GM23248 (cell line): Measurements from ENCODE around the gene MAGI1. TPM values are rescaled to one million over a fixed set of nuclear protein-coding genes. Genes with fewer than 3 reads are reported as not detected.
"Not testable (repeated sequence)": the region's sequence is repeated elsewhere in the genome, so short reads cannot be mapped to it uniquely, and the experiment has no call there.

ENCODE experiments used
- DNase-seq: peaks from one replicate; pipeline ENCODE4 v3.0.0-alpha.2; 2015
- H2AFZ ChIP-seq: fragments of 200-600 bp; sonication (generic); 2 replicates; pipeline ENCODE4 v1.6.1; 2016; ENCODE audit warnings: antibody characterized with exemption
- H3F3A ChIP-seq: fragments of 200-600 bp; sonication (generic); 2 replicates; pipeline ENCODE4 v1.6.1; 2016; ENCODE audit warnings: mild to moderate bottlenecking, antibody characterized with exemption, mixed run types; ENCODE audit not compliant: insufficient read depth
- H3K27ac ChIP-seq: fragments of 200-600 bp; sonication (generic); 2 replicates; pipeline ENCODE4 v1.5.1; 2016; ENCODE audit warnings: mild to moderate bottlenecking
- H3K27me3 ChIP-seq: fragments of 200-600 bp; sonication (generic); replicated peaks from 2 replicates; pipeline ENCODE4 v1.6.1; 2016; ENCODE audit warnings: mild to moderate bottlenecking; ENCODE audit not compliant: insufficient read depth
- H3K36me3 ChIP-seq: fragments of 200-600 bp; sonication (generic); 2 replicates; pipeline ENCODE4 v1.6.1; 2016; ENCODE audit warnings: low read depth, mild to moderate bottlenecking
- H3K4me1 ChIP-seq: fragments of 200-600 bp; sonication (generic); 2 replicates; pipeline ENCODE4 v1.6.1; 2016; ENCODE audit warnings: mild to moderate bottlenecking; ENCODE audit not compliant: insufficient read depth
- H3K4me2 ChIP-seq: fragments of 200-600 bp; sonication (generic); one replicate; pipeline ENCODE4 v1.6.1; 2016; ENCODE audit warnings: mild to moderate bottlenecking; ENCODE audit not compliant: unreplicated experiment
- H3K4me3 ChIP-seq: fragments of 200-600 bp; sonication (generic); 2 replicates; pipeline ENCODE4 v1.5.1; 2016; ENCODE audit warnings: mild to moderate bottlenecking
- H3K79me2 ChIP-seq: fragments of 200-600 bp; sonication (generic); 2 replicates; pipeline ENCODE4 v1.6.1; 2016; ENCODE audit warnings: mild to moderate bottlenecking; ENCODE audit not compliant: insufficient read depth
- H3K9ac ChIP-seq: fragments of 200-600 bp; sonication (generic); 2 replicates; pipeline ENCODE4 v1.6.1; 2016; ENCODE audit warnings: mild to moderate bottlenecking
- H3K9me2 ChIP-seq: fragments of 200-600 bp; sonication (generic); 2 replicates; pipeline ENCODE4 v1.6.1; 2016; ENCODE audit warnings: mixed run types, mild to moderate bottlenecking, moderate library complexity; ENCODE audit not compliant: insufficient read depth
- H3K9me3 ChIP-seq: fragments of 200-600 bp; sonication (generic); one replicate; pipeline ENCODE4 v1.6.1; 2017; ENCODE audit warnings: low read depth
- H4K20me1 ChIP-seq: fragments of 200-600 bp; sonication (generic); 2 replicates; pipeline ENCODE4 v1.6.0; 2016; ENCODE audit not compliant: insufficient read depth
- EZH2 ChIP-seq: fragments of 200-600 bp; sonication (generic); IDR thresholded peaks from 2 replicates; pipeline ENCODE4 v1.6.1; 2018; ENCODE audit warnings: antibody characterized with exemption, mild to moderate bottlenecking; ENCODE audit not compliant: insufficient read depth, poor library complexity, severe bottlenecking
- EZH2phosphoT487 ChIP-seq: fragments of 200-600 bp; sonication (generic); IDR thresholded peaks from 2 replicates; pipeline ENCODE4 v1.6.1; 2018; ENCODE audit warnings: antibody characterized with exemption, moderate library complexity, mild to moderate bottlenecking, low read depth; ENCODE audit not compliant: insufficient read depth
- WGBS, 2 experiments: methylation state at CpG; one replicate each; pipeline ENCODE4 v1.1.6; 2015 to 2017; ENCODE audit warnings: low lambda C conversion rate in 2 of 2, low coverage in 1 of 2; ENCODE audit errors: missing lambda C conversion rate in 2 of 2; 5-methylcytosine and 5-hydroxymethylcytosine counted together
- in situ Hi-C: fragments of 300-500 bp; cut with MboI; formaldehyde crosslinking; loops from 2 replicates; pipeline ENCODE4 v1.15.0; 2020
- polyA plus RNA-seq: library from polyadenylated mRNA; unstranded; fragments of >200 nt; fragmentation: Nextera tagmentation; extraction: Ambion mirVana; gene quantifications from 2 replicates; pipeline ENCODE4 v1.2.1, GENCODE V29; 2016
- total RNA-seq: library from RNA; depleted of rRNA; stranded (reverse); fragments of >200 nt; shearing (Covaris generic); gene quantifications from 2 replicates; pipeline ENCODE4 v1.2.3, GENCODE V29; 2014

The MAGI1 gene
- total and polyA plus RNA-seq, 2 experiments from 2014 or later = 7.3 to 13.8 TPM

DNA sequence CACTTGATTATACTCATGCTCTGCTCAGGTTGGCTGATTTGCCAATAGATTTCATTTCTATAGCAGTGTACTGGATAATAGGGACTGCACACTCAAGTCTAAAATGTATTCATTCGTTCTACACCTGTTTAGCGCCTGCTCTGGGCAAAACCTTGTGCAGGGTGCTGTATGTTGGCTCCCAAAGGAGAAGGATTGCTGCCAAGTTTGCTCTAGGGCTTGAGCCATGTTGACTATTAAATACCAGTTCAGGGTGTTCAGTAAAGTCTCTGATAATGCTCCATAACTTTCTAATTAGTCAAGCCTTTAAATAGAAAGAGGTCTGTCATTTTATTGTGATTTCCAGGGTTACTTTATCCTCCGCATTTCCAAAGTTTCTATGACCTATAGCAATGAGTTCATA lies 470.2 kb downstream of the MAGI1 start:
- no peaks in the 10 kb centered on the region for H3K9me3 ChIP-seq
- WGBS, 2 experiments = 94 to 96% methylated on average over 3 of the region's 3 CpGs
- H3K4me1 ChIP-seq = no peaks in the 10 kb centered on the region
- no peak overlapping the region for H3K4me2 ChIP-seq
- 0 out of 2 replicates have a peak, but pooled peaks cover 2% of the 10 kb centered on the region for H3K9me2 ChIP-seq
- DNase-seq = no peak
- H4K20me1 ChIP-seq = no peaks in the 10 kb centered on the region
- no peaks in the 10 kb centered on the region for H3K27me3 ChIP-seq
- no peaks in the 10 kb centered on the region for H3K36me3 ChIP-seq
- H3K4me3 ChIP-seq = no peak overlapping the region
- H3K79me2 ChIP-seq = peaks cover 50% of the 10 kb centered on the region
- no peak overlapping the region for H2AFZ ChIP-seq
- no peak overlapping the region for H3K27ac ChIP-seq
- no peaks in the 10 kb centered on the region for H3F3A ChIP-seq
- in situ Hi-C loops = no loop called here
- TF ChIP-seq EZH2phosphoT487 = no peak
- no peak for TF ChIP-seq EZH2
- no peak overlapping the region for H3K9ac ChIP-seq

DNA sequence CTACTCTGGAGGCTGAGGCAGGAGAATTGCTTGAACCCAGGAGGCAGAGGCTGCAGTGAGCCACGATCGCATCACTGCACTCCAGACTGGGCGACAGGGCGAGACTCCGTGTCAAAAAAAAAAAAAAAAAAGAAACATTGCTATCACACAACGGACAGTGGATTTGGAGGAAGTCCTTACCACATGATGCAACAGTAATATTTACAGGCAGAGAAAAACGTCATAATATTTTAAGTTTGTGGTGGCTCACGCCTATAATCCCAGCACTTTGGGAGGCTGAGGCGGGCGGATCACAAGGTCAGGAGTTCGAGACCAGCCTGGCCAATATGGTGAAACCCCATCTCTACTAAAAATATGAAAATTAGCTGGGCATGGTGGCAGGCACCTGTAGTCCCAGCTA lies 473.0 kb downstream of the MAGI1 start:
- peaks cover 33% of the 10 kb centered on the region for H3K79me2 ChIP-seq
- H3K9ac ChIP-seq, H3K4me3 ChIP-seq, H3K9me3 ChIP-seq, H3F3A ChIP-seq, H3K27me3 ChIP-seq, DNase-seq, H3K36me3 ChIP-seq, H3K4me2 ChIP-seq, H4K20me1 ChIP-seq, H3K4me1 ChIP-seq, H3K9me2 ChIP-seq, in situ Hi-C loops, H2AFZ ChIP-seq, H3K27ac ChIP-seq: not testable (repeated sequence)
- WGBS, 2 experiments = 96 to 97% methylated on average over 10 to 11 of the region's 11 CpGs

DNA sequence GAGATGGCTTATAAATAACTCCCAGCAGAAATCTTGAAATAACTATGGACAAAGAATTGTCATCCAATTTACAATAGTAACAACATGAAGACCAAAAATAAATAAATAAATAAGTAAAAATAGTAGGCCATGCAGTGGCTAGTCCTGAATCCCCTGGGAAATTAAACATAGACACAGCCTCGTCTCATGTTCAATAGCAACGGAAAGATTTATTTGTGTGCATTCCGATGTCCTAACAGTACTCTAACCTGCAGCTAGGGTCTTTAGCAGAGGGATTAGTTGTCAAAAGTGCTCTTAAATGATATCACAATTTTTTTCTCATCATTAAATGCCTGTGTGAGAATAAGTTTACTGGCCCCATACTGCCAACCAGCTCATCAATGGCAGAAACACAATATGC lies 474.2 kb downstream of the MAGI1 start:
- Histone ChIP-seq H3K9ac (no peak overlapping the region), H3K4me3 (no peak overlapping the region), H3K27me3 (no peaks in the 10 kb centered on the region), H3F3A (no peaks in the 10 kb centered on the region), H3K79me2 (peaks cover 44% of the 10 kb centered on the region), H3K27ac (no peak overlapping the region), H3K4me2 (no peak overlapping the region), H3K9me2 (no peaks in the 10 kb centered on the region), H2AFZ (no peak overlapping the region), H3K4me1 (peaks cover 6% of the 10 kb centered on the region; the same call in 1 of the 2 replicates), H3K9me3 (no peaks in the 10 kb centered on the region), H4K20me1 (no peaks in the 10 kb centered on the region), H3K36me3 (no peaks in the 10 kb centered on the region)
- in situ Hi-C loops = no loop called here
- TF ChIP-seq EZH2phosphoT487 (no peak), EZH2 (no peak)
- WGBS, 2 experiments = 94 to 95% methylated on average over 3 of the region's 3 CpGs
- DNase-seq = no peak

- Histone ChIP-seq H3F3A (no peaks in the 10 kb centered on the region), H3K9ac (no peak overlapping the region), H3K27ac (no peak overlapping the region), H2AFZ (no peak overlapping the region), H3K27me3 (no peaks in the 10 kb centered on the region), H3K4me3 (no peak overlapping the region), H3K9me3 (no peaks in the 10 kb centered on the region), H3K79me2 (peaks cover 41% of the 10 kb centered on the region), H3K9me2 (no peaks in the 10 kb centered on the region), H3K4me2 (no peak overlapping the region), H3K4me1 (peaks cover 6% of the 10 kb centered on the region; the same call in 1 of the 2 replicates), H3K36me3 (no peaks in the 10 kb centered on the region), H4K20me1 (no peaks in the 10 kb centered on the region)
- TF ChIP-seq EZH2phosphoT487 (no peak), EZH2 (no peak)
- 90 to 92% methylated on average over 5 of the region's 5 CpGs for WGBS, 2 experiments
- in situ Hi-C loops = no loop called here
- no peak for DNase-seq
Observed at GRCh38 chr3:65563861-65564260, 474.9 kb downstream of the MAGI1 start.

DNA sequence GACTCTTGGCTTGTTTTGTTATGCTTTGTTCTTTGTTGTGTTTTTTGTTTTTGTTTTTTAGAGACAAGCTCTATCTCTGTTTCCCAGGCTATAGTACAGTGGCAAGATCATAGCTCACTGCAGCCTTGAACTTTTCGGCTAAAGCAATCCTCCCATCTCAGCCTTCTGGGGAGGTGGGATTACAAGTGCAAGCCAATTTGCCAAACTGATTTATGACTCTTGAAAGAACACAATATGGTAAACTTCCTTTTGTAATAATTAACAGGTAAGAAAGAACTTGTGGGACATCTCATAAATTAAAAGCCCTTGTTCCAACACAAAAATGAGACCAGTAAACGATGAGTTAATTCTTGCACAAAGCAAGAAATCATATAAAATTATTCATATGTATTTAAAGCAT lies 476.3 kb downstream of the MAGI1 start:
- no peak overlapping the region for H3K9ac ChIP-seq
- H3K4me2 ChIP-seq = no peak overlapping the region
- no peaks in the 10 kb centered on the region for H3K9me2 ChIP-seq
- H2AFZ ChIP-seq = no peak overlapping the region
- no peaks in the 10 kb centered on the region for H3K9me3 ChIP-seq
- H3K27ac ChIP-seq = no peak overlapping the region
- no peaks in the 10 kb centered on the region for H3K36me3 ChIP-seq
- H3K4me3 ChIP-seq = no peak overlapping the region
- in situ Hi-C loops = no loop called here
- TF ChIP-seq EZH2phosphoT487 (no peak), EZH2 (no peak)
- H4K20me1 ChIP-seq = no peaks in the 10 kb centered on the region
- H3F3A ChIP-seq = no peaks in the 10 kb centered on the region
- H3K27me3 ChIP-seq = no peaks in the 10 kb centered on the region
- DNase-seq = no peak
- WGBS, 2 experiments = 87 to 93% methylated on average over 2 of the region's 2 CpGs
- peaks cover 6% of the 10 kb centered on the region; the same call in 1 of the 2 replicates for H3K4me1 ChIP-seq
- peaks cover 45% of the 10 kb centered on the region for H3K79me2 ChIP-seq
